DND-41 (cell line): Measurements from ENCODE around the gene ITGB1.
"Not testable (repeated sequence)": the region's sequence is repeated elsewhere in the genome, so short reads cannot be mapped to it uniquely, and the experiment has no call there.

Source experiments
- CTCF ChIP-seq: IDR thresholded peaks from 2 replicates; pipeline ENCODE4 v1.5.1; 2012; ENCODE audit warnings: borderline replicate concordance, low read length, moderate library complexity, mild to moderate bottlenecking; ENCODE audit not compliant: poor library complexity, severe bottlenecking; ENCODE audit errors: extremely low read depth
- EZH2 ChIP-seq: IDR thresholded peaks from 3 replicates; pipeline ENCODE4 v1.6.1; 2012; ENCODE audit warnings: borderline replicate concordance, low read depth, mild to moderate bottlenecking, moderate library complexity, low read length, inconsistent platforms; ENCODE audit not compliant: severe bottlenecking

- TF ChIP-seq CTCF, EZH2: not testable (repeated sequence)
Observed at GRCh38 chr10:32977846-32978809, 20.1 kb upstream of the ITGB1 start.
